RKO (cell line): ENCODE data around the gene KIF6.

Source experiments
- DNase-seq: peaks from one replicate; pipeline ENCODE4 v3.0.0-alpha.2; 2016; ENCODE audit warnings: low spot score

KIF6 gene

GRCh38 chr6:39347906-39348585 is 377.2 kb downstream of the KIF6 start:
- peak; percentile 47 for DNase-seq

GRCh38 chr6:39347206-39347605 is 378.0 kb downstream of the KIF6 start:
- DNase-seq, result no peak

GRCh38 chr6:39344821-39345280 is 380.4 kb downstream of the KIF6 start:
- DNase-seq, result no peak

GRCh38 chr6:39343396-39343870 is 381.8 kb downstream of the KIF6 start:
- DNase-seq, result no peak

GRCh38 chr6:39342692-39343395 is 382.4 kb downstream of the KIF6 start:
- DNase-seq, result no peak

- no peak for DNase-seq
Measured at GRCh38 chr6:39341937-39342336, 383.3 kb downstream of the KIF6 start.

GRCh38 chr6:39341352-39341751 is 383.9 kb downstream of the KIF6 start:
- DNase-seq, result no peak

GRCh38 chr6:39339868-39340550 is 385.2 kb downstream of the KIF6 start:
- DNase-seq, result no peak

GRCh38 chr6:39339096-39339867 is 385.9 kb downstream of the KIF6 start:
- DNase-seq, result no peak

- no peak for DNase-seq
Measured at GRCh38 chr6:39338397-39338796, 386.8 kb downstream of the KIF6 start.

- DNase-seq, result no peak
Measured at GRCh38 chr6:39335780-39336545, 389.2 kb downstream of the KIF6 start.

GRCh38 chr6:39333644-39334438 is 391.4 kb downstream of the KIF6 start:
- DNase-seq, result no peak

- no peak for DNase-seq
Measured at GRCh38 chr6:39330476-39330875, 394.7 kb downstream of the KIF6 start.

GRCh38 chr6:39330057-39330456 is 395.2 kb downstream of the KIF6 start:
- DNase-seq, result no peak

- no peak for DNase-seq
Measured at GRCh38 chr6:39328066-39328465, 397.1 kb downstream of the KIF6 start.

GRCh38 chr6:39327507-39327906 is 397.7 kb downstream of the KIF6 start:
- no peak for DNase-seq

GRCh38 chr6:39322306-39322850 is 402.8 kb downstream of the KIF6 start, which contains the start of gene KCNK16:
Gene KCNK16, minus strand, starts transcription at chr6:39322702. Its CDS starts 162 bp downstream, at chr6:39322540.
- no peak for DNase-seq

GRCh38 chr6:39321761-39322160 is 403.4 kb downstream of the KIF6 start:
- no peak for DNase-seq

- DNase-seq, result no peak
Measured at GRCh38 chr6:39320363-39320984, 404.7 kb downstream of the KIF6 start.
